Activated naive CD4-positive, alpha-beta T cell treated with anti-CD3 and anti-CD28 coated beads, Interleukin-2, amount 50 U/mL, for 16 hours (primary cell): ENCODE results near the gene ZDHHC6.
A peak's percentile ranks its signal among the peaks of the same experiment; 100 is the strongest.
"Not testable (repeated sequence)": the region's sequence is repeated elsewhere in the genome, so short reads cannot be mapped to it uniquely, and the experiment has no call there.

Experiments
- DNase-seq: peaks from one replicate; pipeline ENCODE4 v3.0.0-alpha.2; 2020

Gene ZDHHC6

DNA sequence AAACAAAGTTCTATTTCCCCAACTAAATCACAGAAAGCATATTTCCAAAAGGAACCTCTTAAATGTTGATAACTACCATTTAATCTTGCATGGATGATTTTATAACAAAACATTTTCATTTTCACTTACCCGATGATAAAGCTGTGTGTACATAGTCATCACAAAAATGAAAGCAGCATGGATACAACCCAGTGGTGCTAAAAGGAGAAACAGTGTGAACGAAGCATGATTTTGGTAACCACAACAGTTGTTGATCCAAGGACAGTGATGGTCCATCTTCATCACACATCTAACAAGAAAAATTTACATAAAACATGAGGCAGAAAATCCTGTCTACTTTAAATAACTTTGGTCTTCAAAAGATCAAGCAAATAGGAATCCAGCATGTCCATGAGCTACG, 4.7 kb downstream of the ZDHHC6 start:
- DNase-seq: no peak

DNA sequence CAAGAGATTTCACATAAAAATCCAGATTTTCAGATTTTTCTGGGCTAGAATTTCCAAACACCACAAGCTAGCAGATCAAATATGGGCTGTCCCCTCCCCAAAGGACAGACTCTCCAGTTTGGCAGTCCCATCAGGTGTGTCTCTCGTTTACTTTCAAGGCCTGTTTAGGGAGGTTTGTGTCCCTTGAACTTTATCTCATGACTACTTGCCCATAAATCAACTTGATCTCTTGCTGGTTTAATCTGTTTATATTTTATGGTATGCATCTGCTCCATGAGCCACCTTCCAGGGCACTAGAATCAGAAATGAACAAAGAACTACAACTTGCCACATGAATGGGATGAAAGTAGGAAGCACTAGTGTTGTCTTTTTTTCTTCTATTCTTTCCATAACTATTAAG, 5.2 kb downstream of the ZDHHC6 start:
- no peak for DNase-seq

DNA sequence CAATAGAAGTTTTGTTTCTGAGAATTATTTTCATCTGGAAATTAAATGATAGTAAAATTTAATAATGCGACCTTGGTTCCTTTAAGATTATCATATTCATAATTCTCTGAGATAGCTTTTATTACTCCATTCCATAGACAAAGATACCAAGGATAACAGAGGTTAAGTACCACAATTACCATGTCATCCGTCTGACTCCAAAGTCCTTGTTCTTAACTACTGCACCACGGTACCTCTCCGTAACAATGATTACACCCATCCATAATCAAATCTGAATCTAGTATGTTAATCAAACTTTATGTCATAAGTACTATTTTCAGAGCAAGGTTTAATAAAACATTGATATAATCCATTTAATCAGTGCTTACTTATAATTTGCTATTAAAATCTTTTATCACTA, 8.4 kb downstream of the ZDHHC6 start:
- DNase-seq: no peak

DNA sequence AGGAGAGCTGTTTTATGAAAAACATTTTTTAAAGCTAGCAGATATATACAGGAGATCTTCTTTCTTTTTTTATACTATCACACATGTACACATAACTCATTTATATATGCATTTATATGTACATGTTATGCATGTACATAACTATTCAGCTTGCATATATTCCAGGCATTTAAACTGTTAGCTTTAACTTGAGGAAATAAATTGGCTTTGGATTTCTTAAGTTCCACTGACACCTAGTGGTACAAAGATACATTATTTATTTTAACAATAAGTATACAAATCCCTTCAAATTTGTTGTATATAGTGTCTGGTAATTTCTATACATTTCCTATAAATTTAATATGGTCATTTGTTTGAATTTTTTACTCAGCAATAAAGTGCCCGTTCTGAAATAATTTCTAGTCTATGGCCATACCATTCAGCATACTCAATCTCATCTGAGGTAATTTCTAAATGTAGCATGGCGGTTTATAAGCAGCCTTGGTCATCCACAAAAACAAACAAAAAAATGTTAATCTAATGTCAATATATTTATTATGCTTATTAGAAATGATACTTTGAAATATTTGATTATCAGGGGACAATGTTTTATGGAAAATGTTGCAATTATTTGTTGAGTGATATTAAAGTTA, 11.6 kb downstream of the ZDHHC6 start:
- DNase-seq: no peak

DNA sequence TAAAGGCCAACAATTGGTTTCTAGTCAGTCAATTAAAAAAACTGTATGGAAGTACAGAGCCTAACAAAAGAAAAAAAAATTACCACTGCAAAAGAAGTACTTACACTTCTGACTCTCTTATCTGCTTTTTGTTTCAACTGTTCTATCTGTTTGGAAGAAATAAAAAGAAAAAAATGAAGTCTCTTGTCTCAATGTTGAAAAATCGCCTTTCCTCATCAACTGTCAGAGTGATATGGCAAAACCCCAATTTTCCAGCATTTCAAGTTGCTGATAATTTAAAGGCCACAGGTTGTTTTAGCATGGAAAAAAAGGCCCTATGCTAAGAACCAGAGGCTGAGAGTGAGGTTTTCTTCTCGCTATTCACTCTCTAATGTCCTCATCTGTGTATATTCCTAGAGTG, 13.6 kb downstream of the ZDHHC6 start:
- no peak for DNase-seq

DNA sequence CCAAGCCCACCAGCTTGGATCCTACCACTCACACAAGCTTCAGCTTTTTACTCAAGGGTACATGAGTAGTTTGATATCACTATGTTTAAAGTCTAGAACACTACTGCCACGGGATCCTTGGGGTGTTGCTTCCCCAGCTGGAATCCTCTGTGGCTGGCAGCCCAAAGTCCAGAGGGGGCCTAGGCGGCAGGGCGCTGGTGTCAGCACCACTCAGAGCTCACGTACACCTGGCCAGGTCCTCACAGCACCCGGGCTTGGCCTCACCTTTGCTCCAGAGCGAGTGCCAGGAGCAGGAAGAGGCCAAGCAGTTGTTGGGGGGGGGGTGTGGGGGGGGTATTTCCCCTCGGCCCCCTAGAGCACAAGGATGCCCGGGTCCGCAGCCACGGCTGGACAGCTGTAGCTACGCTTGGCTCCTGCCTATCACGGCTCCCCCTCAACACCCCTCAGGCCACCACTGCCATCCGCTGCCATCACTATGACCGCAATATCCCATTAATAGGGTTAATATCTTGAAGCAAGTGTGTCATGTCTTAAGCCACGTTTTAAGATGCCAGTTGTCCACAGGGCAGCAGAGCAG, 17.0 kb downstream of the ZDHHC6 start:
- no peak for DNase-seq

DNA sequence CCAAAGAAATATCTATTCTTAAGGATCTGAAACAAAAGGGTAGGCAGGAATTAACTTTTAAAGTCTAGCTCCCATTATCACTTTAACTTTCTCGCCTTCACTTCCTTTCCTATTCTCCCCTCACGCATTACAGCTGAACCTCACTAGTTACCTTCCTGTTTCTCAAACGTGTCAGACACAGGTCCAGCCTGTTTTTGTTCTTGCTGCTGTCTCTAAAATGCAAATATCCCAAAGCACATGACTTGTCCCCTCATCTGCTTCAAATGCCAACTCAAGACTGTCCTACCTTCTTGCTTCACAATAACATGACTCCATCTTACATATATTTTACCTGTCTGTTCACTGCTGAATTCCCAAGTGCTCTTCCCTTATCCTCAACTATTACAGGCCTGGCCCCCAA, 17.6 kb downstream of the ZDHHC6 start:
- no peak for DNase-seq

DNA sequence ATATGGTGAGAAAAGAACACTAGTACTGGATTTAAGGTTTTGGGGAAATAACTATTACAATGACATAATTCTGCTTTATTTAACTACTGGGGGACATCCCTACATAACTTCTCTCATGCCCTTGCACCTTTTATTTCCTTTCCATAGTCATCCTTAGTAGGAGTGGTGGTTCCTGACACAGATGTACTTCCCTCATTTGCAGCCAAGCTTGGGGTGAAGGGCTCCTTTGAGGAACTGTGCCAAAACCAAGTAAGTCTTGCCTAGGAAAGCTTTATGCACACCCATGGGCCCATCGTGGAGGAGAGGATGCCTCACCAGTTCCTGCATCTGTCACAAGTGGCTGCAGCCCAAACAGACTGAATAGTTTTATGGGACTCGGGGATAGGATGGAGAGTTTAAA, 20.6 kb downstream of the ZDHHC6 start:
- no peak for DNase-seq

DNA sequence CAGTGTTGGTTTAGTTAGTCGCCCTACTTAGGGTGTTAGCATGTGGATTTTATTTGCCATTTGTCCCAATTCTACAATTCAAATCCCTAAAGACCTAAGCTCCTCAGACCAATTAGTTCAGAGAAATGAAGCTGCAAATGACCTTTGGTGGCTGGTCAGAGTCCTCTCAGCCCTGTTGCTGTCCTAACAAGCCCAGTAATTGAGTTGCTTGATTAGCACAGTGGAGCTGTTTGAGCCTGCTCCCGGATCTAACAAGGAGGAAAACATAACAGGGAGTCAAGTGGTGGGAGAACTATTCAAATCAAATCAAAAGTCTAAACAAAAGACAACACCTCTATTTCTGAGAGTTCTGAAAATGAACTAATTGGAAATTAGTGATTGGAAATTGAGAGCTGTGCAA, 22.1 kb downstream of the ZDHHC6 start:
- DNase-seq: no peak

DNA sequence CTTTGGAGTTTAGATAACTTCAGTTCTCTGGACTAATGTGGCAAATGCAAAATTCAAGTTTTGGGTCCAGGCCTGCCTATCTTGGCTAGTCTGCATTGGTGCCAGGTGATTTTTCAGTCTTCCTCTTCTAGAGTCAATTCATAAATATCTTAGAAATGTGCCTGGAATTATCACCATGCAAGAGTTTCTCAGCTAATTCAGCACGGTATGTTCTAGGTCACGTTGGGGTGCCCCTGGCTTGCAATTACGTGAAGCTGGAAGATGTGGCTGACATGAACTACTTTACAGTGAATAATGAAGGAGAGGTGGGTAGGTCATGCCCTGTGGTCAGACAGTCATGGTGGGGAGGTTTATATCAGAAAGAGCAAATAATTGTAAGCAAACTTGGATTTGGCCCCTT, 25.0 kb downstream of the ZDHHC6 start:
- no peak for DNase-seq

DNA sequence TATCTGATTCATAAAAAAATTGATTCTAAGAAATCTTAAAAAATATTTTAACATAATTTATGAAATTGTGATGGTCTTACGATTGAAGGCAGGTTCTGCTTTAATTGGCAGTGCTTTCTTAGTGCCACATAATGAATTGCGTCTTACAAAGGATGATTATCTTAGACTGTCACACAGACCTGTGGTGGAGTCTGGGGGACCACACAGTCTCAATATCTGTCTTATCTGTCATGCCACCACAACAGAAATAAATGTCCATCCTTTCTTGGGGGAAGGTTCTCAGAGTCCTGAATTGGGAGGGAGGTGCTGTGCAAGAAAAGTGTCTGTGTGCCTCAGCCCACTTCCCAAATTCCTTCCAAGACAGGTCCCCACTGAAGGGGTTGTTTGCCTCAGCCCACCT, 34.0 kb downstream of the ZDHHC6 start:
- no peak for DNase-seq

DNA sequence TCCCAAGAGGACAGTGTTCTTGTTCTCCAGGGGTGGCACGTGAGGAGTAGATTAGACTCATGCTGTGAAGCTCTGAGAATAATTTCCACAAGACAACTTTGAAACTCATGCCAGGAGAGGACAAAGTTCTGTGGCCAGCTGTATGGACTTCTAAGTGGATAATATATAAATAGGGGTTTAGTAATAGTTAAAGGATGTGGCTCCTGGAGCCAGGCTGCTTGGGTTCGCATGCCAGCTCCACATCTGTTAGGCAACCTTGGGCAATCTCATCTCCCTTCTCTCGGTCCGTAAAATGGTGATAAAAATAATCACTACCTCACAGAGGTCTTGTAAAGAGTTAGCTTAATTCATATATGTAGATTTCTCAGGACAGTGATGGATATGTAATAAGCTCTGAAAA, 37.0 kb downstream of the ZDHHC6 start:
- no peak for DNase-seq

DNA sequence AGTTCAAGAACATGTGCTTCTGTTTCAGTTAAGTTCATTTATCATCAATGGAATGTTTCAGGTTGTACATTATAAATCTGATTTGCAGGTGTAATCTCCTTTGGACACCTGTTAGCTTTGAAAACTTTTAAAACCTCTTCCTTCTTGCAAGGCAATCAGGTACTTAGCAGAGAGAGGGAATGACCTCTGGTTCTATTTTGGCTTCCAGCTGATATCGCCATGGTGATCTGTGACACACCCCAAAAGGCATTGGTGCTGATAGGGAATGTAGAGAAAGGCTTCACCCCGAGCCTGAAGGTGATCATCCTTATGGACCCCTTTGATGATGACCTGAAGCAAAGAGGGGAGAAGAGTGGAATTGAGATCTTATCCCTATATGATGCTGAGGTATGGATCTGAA, 37.4 kb downstream of the ZDHHC6 start:
- no peak for DNase-seq

DNA sequence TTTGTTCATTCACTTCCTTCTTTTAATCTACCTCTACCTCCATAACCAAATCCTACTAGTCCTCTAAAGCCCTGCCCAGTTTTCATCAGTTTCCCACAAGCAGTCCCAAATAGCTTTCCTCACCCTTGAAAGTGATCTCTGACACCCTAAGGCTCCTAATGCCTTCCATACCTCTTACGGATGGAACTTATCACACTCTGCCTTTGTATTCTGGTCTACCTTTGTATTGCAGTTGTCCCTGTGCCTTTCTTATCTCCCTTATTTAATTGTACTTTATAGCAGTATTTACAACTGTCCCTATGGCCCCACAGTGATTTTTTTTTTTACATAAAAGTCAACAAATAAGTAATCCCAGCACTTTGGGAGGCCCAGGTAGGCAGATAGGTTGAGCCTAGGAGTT, 39.0 kb downstream of the ZDHHC6 start:
- no peak for DNase-seq

DNA sequence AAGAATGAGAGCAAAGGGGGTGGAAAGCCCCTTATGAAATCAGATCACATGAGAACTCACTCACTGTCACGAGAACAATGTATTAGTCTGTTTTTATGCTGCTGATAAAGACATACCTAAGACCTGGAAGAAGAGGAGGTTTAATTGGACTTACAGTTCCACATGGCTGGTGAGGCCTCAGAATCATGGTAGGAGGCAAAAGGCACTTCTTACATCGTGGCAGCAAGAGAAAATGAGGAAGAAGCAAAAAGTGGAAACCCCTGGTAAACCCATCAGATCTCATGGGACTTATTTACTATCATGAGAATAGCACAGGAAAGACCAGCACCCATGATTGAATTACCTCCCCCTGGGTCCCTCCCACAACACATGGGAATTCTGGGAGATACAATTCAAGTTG, 39.9 kb downstream of the ZDHHC6 start:
- not testable (repeated sequence) for DNase-seq

DNA sequence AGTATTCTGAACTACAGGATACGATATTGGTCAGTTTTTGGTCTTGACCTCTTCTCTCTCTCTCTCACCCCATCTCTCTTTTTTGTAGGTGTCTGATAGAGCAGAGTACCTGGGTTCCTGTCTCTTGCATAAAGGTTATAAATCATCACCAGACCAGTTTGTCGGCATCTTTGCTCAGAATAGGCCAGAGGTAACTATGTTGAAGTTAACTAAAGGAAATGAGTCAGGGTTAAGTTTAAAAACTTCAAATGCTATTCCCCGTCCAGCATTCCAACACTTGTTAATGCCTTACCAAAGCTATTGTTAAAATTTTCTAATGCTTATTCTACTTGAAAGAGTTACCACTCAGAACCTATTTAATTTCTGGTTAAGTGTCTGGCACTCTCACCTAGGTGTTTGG, 42.1 kb downstream of the ZDHHC6 start:
- DNase-seq: no peak

DNA sequence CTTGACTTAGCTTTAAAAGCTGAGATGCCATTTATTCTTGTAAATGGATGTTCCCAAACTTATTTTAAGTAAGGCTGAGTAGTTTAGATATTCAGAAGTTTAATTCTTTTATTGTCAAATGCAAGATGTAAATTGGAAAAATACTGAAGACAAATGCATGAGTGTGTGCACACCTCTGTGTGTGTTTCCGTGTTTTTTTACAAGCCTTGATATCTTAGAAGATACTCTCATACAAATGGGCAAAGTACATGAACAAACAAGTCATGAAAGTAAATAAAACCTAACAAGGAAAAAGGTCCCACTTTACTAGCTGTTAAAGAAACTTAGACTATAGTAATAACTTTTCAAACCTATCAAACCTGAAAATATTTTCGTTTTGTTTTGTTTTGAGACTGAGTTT, 43.8 kb downstream of the ZDHHC6 start:
- DNase-seq: no peak

DNA sequence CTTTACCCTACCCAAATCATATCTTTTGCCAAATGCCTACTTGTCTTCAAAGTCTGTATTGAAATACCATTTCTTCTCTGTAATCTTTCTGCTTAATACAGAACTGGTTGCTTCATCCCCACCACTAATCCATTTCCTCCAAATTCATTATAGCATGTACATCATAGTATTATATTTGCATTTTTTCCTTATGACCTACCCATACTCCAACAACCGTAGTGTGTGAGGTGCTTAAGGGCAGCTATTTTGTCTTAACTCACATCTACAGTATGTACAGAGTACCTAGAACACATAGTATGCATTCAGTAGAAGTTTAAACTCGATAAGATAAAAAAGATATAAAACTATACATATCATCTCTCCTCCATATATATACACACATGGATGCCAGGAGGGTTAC, 49.1 kb downstream of the ZDHHC6 start:
- no peak for DNase-seq

DNA sequence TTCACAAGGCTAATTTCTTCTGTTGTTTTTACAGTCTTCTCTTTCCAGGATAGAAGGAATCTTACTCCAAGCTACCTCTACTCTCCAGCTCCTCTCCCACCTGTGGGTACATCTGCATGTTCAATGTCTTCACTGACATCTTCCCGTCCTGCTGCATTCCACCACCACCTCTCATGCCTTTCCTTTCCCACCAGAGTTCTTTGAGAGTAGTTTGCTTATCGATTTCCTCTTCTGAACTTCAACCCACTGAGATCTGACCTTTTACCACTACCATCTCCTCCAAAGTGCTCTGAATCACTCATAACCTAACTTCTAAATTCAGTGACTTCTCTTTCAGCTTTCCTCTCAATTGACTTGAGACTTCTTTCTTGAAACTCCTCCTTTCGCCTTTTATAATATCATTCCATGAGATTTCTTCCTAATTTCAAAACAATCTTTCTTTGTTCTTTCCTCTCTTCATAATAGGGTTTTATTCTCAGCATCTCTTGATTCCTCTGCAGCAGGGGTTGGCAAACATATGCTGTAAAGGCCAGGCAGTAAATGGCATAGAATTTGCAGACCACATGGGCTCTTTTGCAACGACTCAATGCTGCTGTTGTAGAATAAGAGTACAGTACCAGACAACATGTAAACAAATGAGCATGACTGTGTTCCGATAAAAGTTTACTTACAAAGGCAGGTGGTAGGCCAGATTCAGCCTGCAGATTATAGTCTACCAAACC, 50.7 kb downstream of the ZDHHC6 start:
- no peak for DNase-seq

DNA sequence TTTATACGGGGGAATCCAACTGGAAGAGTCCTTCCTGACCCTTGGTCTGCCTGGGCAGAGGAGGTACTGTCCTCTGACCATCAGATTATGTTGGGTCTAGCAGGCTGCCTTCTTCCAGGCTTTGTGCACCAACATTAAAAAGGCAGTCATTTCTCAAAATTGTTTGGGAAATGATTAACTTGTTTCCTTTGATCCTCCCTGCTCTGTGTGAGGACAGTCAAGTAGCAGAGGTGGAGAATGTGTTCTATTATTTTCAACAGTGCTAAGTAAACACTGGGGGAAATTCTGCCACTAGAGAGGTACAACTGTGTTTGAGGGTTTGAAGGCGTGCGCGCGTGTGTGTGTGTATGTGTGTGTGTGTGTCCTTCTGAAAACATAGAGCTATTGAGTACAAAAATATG, 52.2 kb downstream of the ZDHHC6 start:
- no peak for DNase-seq

DNA sequence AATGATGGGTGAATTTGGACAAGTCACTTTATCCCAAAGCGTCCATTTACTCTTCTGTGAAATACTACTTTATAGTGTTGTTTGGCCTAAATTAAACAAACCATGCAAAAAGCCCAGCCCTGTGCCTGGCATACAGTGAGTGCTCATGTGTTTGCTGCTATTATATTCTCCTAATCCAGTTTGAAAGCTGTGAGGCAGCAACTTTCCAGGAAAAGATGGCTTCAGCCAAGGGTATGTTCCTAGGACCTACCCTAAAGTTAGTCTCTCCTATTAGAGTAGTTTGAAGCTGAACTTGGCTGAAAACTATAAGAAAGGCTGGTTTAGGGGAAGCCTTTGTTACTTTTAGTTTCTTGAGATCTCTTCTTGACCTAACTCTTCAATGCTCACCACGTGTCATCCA, 52.9 kb downstream of the ZDHHC6 start:
- DNase-seq: no peak

DNA sequence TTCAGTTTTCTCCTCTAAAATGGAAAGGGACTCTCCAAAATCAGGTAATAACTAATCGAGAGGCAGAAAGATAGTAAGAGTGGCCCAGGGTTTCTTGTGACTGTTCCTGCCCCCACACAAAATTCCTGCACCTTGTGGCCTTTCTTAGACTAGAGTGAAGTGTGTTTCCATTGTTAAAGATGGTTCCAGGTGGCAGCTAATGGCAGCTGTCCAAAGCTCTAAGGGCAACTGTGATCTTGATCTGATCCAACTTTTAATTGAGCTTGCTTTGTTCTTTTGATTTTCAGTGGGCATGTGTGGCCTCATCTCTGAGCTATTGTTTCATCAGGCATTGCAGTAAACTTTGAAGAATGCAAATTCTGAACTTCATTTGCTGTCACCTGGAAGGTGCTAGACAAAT, 53.4 kb downstream of the ZDHHC6 start:
- DNase-seq: no peak

DNA sequence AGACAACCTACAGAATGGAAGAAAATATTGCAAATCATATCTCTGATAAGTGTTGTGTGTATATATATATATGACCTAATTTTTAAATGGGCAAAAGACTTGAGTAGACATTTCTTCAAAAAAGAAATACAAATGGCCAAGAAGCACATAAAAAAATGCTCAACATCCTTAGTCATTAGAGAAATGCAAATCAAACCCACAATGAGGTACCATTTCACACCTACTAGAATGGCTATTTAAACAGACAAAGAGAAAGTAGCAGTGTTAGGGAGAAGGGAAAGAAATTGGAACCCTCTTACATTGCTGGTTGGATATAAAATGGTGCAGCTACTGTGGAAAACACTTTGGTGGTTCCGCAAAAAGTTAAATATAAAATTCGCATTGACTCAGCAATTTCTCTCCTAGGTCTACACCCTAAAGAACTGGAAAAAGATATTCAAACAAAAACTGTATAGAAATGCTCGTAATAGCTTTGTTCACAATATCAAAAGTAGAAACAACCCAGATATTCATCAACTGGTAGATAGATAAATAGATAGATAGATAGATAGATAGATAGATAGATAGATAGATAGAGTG, 56.5 kb downstream of the ZDHHC6 start:
- DNase-seq: no peak

DNA sequence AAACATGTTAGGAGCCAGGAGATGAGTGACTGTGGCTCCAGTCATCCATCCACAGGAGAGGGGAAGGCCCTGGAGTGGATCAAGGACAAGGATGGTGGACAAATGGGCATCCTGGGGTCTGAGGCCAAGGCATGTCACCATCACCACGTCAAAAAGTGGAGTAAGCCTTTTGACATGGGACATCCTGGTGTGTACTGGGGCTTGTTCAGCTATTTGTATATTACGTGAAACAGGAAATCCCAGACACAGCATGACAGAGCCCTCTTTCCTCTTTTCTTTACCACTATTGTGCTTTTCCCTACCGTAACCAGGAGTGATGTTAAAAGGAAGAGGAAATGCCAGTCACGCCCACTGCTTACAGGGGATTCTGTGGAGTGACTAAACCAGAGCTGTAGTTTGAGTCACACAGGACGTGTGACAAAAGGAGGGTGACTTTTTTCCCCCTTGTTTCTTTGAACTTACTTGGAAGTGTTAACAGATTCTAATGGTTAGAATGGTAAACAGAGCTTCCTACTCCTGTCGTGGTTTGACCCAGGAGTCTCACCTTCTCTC, 57.4 kb downstream of the ZDHHC6 start:
- peak; percentile 53 for DNase-seq
